Left colon (tissue), 2 donors: Measurements from ENCODE around the gene MAP7. TPM values are rescaled to one million over a fixed set of nuclear protein-coding genes. Genes with fewer than 3 reads are reported as not detected.

Source experiments
- ATAC-seq: fragments of 200-7000 bp; cut with Tn5 transposase; one replicate; pipeline ENCODE4 v1.9.1; 2020; ENCODE audit warnings: mild to moderate bottlenecking, moderate library complexity
- DNase-seq, 2 donors: peaks; one replicate each; pipeline ENCODE4 v3.0.0-alpha.2; 2020
- intact Hi-C, 2 donors: fragments of 100-400 bp; cut with DNase I in 1 of 2; cut with micrococcal nuclease in 1 of 2; formaldehyde crosslinking; loops; one replicate each; pipeline versions ENCODE4 v1.11.2 to v1.14.0; 2022; cut with DNase I, micrococcal nuclease
- total RNA-seq, 2 donors: library from RNA; stranded (reverse); fragmentation: NEBNext Ultra II Directional; extraction: Animal tissue kit (Norgen Biotek cat#: 25700); gene quantifications; one replicate each; pipeline ENCODE4 v1.2.1, GENCODE V29; 2021
- donor health status: DM: no; HTN: no; CAD: no.
- donor health status: DM: yes; HTN: yes; CAD: no.

The MAP7 gene
- total RNA-seq, 2 donors from 2014 or later = 72.6 to 82.7 TPM

DNA sequence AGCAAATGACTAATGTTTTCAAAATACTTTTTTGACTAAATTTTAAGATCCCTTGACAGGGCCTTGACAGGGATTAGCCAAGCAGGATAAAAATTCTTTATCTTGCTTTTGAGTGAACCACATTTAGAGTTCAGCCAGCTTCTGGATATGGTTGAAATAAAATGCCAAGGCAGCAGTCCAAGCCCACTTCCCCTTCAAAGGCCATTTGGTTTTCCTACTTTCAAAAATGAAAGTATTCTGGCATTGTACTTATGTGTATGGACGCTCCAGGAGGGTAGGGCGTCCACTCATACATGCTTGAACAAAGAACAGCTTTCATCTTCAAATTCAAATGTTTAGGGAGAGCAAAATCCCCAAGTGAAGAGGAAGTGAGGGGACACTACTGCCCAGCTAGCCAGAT is 178.3 kb downstream of the MAP7 start:
- DNase-seq (no peak), ATAC-seq (no peak)
- intact Hi-C loops = no loop called here

DNA sequence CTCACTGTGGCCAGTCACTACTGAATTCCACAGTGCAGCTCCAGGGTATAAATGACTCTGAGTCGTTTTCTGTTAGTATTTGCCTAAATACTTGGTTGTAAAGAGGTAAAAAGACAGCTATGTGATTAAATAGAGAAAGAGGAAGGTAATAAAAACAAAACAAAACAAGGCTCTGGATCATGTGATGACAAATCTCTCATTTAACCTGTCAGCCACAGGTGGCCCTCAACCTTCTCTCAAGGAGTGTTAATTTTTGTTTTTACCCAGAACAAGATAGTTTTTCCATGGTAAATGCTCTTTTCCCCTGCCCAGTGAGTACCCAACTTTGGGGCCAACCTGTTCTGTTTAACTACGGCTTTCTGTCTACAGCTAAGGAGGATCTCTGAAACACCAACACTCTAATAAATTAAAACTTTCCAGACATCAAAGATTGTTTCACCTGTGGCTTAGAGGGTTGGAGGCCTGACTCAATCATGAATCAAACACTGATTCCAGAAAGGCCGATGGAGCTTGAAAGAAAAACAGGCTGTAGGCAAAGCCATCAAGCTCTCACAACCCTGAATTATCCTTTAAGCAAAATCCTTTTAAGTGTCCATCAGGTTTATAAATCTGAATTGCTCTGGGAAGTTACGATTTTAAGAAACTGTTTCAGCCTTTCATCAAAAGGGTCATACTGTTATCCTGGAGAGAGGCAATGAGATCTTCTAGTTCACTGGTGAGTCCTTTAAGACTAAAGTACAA is 179.1 kb downstream of the MAP7 start:
- no peak for ATAC-seq
- no peak for DNase-seq
- intact Hi-C loops = no loop called here

DNA sequence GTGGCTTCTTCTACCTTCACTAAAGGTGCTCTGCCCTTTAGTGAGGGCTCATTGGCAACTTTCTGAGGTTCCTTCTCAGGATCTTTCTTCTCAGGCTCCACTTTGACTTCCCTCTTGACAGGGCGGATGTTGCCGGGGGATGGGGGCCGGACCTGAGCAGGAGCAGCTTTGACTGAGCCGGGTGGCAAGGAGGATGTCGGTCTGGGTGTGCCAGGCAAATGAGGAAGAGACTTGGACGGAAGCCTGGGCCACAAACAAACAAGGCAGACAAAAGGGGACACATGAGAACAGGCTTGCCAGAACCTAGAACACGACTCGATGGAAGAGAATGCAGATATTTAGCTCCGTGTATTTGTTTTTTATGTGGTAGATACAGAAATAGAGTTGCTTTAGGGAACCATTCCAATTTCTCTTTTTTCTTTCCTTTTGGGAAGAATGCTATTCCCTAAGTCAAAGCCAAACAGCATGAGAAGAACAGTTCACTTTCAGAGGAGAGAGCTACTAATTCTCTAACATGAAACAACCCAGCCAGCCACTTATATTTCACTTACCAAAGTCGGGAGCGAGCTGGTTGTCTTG is 184.4 kb downstream of the MAP7 start:
- DNase-seq (peak; percentile 57 to 68), ATAC-seq (peak; percentile 94)
- intact Hi-C loops = no loop called here

DNA sequence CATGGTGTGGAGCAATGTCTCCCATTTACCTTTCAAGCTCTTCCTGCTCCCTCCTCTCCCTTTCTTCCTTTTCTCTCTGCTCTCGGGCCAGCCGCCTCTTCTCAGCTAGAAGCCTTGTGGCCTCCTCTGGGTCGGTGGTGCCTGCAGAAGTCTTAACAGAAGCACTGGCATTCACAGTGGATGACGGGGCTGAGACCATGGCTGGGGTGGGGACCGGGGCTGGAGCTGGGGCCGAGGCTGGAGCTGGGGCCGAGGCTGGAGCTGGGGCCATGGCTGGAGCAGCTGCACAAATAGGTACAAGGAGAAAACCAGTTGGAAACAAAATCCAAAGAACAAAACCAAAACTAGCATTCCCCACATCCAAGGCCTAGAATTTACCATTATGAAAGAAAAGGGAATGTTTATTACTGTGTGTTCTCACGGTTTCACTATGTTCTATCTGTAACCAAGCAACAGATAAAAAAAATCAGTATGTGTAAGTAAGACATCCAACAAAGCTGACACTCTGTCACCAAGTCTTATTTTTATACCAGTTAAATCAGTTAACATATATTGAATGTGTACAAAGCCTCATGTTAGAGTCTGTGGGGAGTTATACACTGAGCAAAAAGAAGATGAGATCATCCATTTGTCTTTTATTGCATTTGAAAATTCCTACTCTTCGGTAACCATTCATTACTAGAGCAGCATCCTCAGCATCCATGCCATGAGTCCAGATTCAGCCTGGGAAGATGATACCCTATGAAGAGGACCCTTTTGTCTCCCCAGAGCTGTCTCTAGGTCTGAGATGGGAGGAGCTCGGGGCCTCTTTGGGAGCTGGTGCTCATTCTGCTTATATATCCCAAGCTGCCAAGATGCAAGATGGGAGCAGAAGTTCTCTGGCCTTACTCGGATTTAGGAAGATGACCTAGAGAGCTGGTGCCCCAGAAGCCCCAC is 187.5 kb downstream of the MAP7 start:
- DNase-seq (no peak), ATAC-seq (no peak)
- intact Hi-C loops = no loop called here

DNA sequence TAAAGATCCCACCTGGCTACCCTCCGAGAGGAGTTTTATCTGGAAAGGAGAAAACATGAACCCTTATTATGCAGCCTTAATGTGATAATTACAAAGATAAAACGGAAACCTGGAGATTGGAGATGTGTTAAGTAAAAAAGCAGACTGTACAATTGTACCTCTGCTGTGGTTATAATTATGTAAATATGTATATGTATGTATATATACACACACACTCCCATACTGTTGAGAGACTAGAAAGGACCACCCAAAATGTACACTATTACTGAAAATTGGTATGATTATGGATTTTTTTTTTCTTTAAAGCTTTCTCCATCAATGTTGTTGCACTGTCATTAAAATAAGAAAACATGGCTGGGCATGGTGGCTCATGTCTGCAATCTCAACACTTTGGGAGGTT is 188.4 kb downstream of the MAP7 start:
- DNase-seq (no peak), ATAC-seq (no peak)
- intact Hi-C loops = no loop called here

DNA sequence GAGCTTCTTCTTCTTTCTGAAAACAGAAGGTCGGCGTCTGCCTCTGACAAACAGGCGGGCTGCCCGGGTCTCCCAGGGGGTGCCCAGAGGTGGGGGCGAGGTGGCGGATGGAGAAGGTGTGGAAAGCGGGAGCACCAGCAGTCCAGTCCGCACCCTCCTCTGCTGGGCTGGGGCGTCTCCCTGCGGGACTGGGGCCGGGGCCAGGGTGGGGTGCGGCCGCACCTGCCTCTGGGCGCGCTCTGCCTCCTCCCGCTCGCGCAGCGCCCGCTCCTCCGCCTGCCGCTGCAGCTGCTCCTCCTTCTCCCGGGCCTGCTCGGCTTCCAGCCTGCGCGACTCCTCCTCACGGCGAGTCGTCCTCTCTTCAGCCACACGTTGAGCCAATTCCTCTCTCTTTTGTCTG is 189.4 kb downstream of the MAP7 start:
- ATAC-seq = no peak
- intact Hi-C loops = no loop called here
- no peak for DNase-seq

DNA sequence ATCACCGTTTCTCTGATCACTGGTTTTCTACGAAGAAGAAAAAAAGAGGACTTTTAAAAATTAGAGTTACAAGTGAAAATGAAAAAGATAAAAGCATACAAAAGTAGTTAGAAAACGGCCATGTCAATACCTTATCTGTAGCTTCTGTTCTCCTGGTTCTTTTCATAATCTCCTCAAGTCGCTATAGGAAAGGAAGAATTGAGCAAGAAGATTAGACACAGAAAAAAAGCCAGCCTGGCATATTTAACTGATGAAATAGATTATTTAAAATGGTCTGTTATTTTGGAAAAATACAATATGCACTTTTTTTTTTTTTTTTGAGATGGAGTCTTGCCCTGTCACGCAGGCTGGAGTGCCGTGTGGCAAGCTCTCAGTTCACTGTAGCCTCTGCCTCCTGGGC is 190.4 kb downstream of the MAP7 start:
- ATAC-seq (no peak), DNase-seq (no peak)
- intact Hi-C loops = no loop called here

DNA sequence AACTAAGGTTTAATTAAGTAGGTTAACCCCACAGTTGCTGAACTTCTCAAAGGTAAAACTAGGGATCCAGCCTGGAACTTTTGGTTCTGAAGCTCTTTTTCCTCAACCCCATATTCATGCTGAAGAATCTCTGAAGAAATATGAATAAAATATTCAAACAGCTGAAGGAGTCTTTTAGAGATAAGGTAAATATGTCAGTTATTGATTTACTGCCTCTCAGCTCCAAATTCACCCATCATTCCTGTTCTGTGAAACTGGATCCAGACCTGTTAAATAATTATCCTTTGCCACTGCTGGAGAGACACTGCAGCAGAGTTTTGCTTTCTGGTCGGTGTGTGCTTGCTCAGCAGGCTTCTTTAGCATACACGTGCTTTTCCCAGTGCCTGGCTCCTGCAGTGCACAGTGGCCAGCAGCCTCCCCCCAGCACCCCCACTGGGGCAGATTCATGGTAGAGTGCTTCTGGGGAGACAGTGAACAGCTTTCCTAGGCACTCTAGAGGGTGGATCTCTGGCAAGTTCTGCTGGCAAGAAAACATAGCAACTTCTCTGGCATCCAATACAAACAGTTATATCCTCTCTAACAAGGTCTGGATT is 198.6 kb downstream of the MAP7 start:
- no peak for DNase-seq
- intact Hi-C loops = no loop called here
- no peak for ATAC-seq

DNA sequence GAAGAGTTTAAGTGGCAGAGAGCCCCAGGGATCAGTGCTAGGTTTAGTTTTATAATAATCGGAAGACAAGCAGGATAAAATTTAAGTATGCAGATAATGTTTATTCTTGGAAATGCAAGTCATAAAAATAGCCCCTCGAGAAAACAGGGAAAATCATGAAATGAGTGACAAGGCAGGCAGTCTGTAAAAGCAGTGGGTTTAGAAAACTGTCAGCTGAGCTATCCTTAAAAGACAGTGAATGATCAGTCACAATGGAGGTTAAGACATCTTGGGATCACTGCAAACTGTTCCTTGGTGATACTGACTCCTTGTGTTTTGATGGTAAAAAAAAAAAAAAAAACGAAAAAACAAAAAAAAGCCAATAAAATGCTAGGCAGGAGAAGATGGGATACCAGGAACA is 199.3 kb downstream of the MAP7 start:
- ATAC-seq = no peak
- intact Hi-C loops = no loop called here

DNA sequence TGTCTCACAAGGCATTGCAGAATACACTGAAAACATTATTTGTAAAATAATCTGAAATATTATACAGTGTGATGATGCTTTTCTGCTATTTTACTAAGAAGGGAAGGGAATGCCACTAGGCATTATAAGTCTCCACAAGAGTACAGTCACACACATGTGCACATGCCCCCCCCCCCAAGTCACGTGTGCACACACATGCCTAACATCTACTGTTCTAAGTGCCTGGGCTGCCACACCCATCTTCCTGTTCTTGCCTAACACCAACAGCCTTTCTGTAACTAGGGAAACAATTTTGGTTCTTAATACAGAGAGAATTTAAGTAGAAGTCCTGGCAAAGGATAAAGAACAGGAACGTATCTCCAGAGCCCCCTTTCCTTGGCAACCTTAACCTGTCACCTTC is 202.4 kb downstream of the MAP7 start:
- ATAC-seq = peak; percentile 62
- intact Hi-C loops = no loop called here
- peak in 1 of 2 donors; percentile 28 for DNase-seq

More for the DNA sequence above, 199.3 kb downstream of the MAP7 start:
- DNase-seq = no peak

DNA sequence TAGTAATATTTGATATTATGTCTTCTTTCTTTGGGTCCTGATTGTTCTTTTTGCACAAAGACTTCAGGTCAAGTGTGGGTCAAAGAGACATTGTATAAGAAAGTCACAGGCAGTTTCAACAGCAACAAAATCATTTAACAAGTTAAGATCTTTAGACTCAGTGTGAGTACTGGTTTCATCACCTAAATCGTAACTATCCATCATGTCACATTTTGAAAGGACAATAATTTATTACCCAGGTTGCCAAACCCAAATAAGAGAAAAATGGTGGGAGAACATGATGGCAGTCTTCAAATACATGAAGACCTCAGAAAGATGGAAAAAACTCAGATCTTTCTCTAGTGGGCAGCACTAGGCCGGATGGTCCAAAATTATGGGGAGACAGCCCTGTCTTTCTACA is 205.1 kb downstream of the MAP7 start:
- intact Hi-C loops = no loop called here
- DNase-seq (no peak), ATAC-seq (no peak)

DNA sequence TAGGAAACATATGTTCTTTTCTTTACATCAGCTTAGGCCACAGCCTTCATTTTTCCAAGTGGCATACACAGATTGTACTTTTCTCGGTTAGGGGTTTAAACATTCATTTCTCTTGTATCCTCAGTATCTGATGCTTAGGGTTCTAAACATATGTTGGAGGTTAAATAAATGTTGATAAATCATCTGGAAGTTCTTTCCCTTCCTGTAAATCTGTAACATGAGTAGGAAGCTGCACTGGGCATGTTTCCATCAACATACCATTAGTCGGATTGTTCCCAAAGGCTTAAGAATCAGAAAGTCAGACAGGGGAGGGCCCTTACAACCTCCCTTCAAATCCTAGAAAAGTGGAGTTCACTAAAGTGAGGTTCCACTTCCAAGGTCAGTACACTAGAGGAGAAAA is 205.8 kb downstream of the MAP7 start:
- DNase-seq (no peak), ATAC-seq (no peak)
- intact Hi-C loops = no loop called here

DNA sequence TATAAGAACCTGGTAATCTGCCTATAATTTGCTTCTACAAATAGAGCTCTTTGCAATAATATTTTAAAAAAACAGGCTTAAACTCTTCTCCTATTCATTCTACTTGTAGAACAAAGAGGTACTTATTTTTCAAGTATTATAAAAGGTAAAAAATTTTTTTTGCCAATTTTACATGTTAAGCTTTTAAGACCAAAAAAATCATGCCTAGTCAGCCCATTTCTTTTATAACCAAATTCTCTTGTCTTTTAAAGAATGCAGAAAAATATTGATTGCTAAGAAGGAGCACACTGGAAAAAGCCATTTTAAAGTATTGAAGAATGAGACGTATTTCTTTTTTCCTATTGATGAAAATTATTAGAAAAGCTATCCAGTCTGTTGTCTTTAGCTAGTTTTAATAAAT is 206.5 kb downstream of the MAP7 start:
- intact Hi-C loops = no loop called here
- ATAC-seq (no peak), DNase-seq (no peak)

DNA sequence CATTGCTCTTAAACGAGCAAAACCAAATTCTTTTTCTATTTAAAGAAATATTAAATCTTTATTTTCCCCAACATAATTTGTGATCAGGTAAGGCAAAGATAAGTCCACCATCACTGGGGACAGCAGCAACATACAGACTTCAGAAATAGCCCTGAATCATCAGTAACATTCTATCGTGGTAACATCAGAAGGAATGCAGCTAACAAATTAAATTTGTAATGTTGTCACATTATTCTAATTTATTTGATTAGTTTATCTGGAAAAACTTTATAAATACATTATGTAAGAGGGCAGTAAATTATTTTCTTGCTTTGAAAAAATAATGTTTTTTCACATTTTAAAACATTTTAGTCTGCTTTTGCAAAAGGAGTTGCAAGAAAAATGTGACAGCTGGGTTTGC is 206.9 kb downstream of the MAP7 start:
- no peak for ATAC-seq
- intact Hi-C loops = no loop called here
- no peak for DNase-seq

DNA sequence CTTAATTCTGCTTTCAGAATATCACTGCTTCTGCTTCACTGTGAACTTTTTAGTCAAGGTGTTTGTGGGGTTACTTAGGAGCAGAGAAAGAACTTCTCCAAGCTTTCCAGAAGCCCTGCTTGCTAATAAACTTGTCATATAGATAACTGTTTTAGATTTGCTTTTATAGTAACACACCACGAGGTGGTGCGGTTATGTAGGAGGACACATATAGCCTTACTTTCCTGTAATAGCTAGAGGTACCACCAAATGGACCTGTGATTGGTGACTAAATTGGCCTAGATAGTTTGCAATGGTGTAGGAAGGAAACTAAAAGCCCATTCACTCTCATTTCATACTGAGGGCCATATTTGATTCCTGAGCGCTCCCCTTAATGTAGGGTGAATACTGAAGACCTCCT is 208.3 kb downstream of the MAP7 start:
- ATAC-seq = peak; percentile 52

DNA sequence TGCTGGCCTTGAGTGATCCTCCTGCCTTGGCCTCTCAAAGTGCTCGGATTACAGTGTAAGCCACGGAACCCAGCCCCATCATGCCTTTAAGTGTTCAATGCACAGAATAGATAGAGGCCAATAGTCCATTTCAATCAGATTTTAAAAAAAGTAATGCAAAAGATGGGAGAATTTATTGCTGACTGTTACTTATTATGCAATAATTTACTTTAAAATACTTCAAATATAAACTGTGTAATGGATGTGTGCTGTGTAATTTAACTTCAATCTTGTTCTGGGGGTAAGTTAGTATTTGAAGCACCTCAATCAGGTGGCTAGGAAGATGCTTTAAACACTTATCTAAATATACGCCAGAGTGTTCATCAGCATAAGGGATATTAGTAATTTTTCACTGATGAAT is 208.9 kb downstream of the MAP7 start:
- ATAC-seq (no peak), DNase-seq (no peak)
- intact Hi-C loops = no loop called here

More for the DNA sequence above, 208.3 kb downstream of the MAP7 start:
- intact Hi-C loops = no loop called here
- no peak for DNase-seq

DNA sequence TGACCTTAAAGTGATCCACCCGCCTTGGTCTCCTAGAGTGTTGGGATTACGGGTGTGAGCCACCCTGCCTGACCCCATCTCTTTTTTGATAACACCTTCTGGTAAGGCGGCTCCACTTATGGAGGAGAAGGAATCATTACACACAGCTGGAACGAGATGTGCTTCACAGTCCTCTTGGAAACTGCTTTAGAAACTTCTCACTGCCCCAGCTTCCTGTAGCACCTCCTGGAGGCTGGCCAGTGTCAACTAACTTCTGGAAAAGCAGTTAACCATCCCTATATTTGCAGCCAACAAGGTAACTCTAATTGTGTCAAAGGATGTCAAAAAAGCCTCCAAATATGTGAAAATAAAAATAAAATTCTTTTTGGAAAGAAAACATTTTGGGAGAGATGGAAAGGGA is 211.7 kb downstream of the MAP7 start:
- intact Hi-C loops = no loop called here
- no peak for DNase-seq
- peak; percentile 37 for ATAC-seq

DNA sequence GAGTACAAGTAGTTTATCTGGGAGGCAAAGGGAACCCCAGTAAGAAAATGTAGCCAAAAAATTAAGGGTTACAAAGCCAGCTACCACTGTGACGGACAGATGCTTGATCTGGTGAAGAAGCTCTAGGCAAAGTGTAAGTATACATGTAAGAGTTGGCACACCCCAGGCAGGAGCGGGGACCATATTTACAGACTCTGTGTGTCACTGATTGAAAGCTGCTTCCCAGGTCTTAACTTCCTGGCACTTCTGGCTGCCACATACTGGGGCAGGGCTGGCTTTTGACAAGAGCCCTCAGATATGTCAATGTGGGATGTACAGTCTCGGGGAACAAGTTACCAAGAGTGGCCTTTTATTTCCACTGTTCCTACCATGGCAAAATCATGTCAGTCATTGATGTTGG is 212.6 kb downstream of the MAP7 start:
- intact Hi-C loops = no loop called here
- DNase-seq (no peak), ATAC-seq (no peak)

DNA sequence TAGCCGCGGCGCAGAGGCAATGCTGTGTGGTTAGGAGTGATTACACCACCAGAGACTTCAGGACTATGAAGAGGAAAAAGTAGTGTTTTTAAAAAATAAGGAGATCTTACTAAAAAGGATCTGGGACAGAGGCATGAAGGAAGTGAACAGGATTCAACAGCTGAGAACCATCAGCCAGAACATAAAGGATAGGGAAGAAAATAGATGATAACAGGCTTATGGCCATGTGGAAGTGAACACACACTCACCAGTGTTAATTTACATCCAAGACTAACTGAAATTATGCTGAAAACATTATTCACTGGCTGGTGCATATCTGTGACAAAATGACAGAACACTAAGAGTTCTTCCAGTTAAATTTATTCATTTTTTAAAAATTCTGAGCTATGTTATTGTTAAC is 213.1 kb downstream of the MAP7 start:
- no peak for ATAC-seq
- DNase-seq = no peak
- intact Hi-C loops = no loop called here
